ENCODE results near the gene PCDHGB6. TPM values are rescaled to one million over a fixed set of nuclear protein-coding genes. Genes with fewer than 3 reads are reported as not detected.
"Not testable (repeated sequence)": the region's sequence is repeated elsewhere in the genome, so short reads cannot be mapped to it uniquely, and the experiment has no call there.

Gene PCDHGB6
- polyA plus RNA-seq, 2 of the 4 experiments (the other 2 are of a cell fraction), result 0.09 to 0.21 TPM

GRCh38 chr5:141387557-141388311 is 20.1 kb upstream of the PCDHGB6 start, which contains the start of gene PCDHGB4:
PCDHGB4 (plus strand) TSS chr5:141387698; CDS start chr5:141387885, 187 bp downstream.
- H3K4me2 ChIP-seq, H3K4me1 ChIP-seq, FAIRE-seq, H3K27ac ChIP-seq, POLR2A ChIA-PET, H3K4me3 ChIP-seq: not testable (repeated sequence)
- WGBS (ENCODE audit: missing lambda C conversion rate), result 65% methylated on average over 23 of the region's 40 CpGs
- H3K9me3 ChIP-seq, result peaks cover 66% of the 10 kb centered on the region
- ATAC-seq, result peak; percentile 63 to 64
- peak; percentile 26 to 31; a peak in 2 of 5 replicates for TF ChIP-seq RAD21 (conservative IDR thresholded peaks at IDR 0.05 in 1 of 2, IDR thresholded peaks at IDR 0.05 in 1 of 2)
- TF ChIP-seq, protein P1, sequence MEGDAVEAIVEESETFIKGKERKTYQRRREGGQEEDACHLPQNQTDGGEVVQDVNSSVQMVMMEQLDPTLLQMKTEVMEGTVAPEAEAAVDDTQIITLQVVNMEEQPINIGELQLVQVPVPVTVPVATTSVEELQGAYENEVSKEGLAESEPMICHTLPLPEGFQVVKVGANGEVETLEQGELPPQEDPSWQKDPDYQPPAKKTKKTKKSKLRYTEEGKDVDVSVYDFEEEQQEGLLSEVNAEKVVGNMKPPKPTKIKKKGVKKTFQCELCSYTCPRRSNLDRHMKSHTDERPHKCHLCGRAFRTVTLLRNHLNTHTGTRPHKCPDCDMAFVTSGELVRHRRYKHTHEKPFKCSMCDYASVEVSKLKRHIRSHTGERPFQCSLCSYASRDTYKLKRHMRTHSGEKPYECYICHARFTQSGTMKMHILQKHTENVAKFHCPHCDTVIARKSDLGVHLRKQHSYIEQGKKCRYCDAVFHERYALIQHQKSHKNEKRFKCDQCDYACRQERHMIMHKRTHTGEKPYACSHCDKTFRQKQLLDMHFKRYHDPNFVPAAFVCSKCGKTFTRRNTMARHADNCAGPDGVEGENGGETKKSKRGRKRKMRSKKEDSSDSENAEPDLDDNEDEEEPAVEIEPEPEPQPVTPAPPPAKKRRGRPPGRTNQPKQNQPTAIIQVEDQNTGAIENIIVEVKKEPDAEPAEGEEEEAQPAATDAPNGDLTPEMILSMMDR (IDR thresholded peaks at IDR 0.05), result peak; percentile 13; the same call in 1 of the 3 replicates
- DNase-seq (ENCODE audit: low read depth in 1 of 2, low spot score in 1 of 2), result peak in 1 of 2 experiments; percentile 42
- CTCF ChIA-PET, result interaction anchor here (0.8 to 3.7 kb wide), 6 partner anchors 17 to 176 kb away, joined by 3 to 16 read pairs (median 3); partner anchors contain the start of genes PCDHGA2, PCDHGA5, PCDHGB3 and PCDHGC3

DNA sequence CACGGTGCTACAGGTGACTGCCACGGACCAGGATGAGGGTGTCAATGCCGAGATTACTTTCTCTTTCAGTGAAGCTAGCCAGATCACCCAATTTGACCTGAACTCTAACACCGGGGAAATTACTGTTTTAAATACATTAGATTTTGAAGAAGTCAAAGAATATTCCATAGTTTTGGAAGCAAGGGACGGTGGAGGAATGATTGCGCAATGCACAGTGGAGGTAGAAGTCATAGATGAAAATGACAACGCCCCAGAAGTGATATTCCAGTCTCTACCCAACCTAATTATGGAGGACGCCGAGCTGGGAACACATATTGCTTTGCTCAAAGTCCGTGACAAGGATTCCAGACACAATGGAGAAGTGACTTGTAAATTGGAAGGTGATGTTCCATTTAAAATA is 19.2 kb upstream of the PCDHGB6 start:
- Histone ChIP-seq H3K9me3 (peaks cover 70% of the 10 kb centered on the region), H3K4me1 (no peaks in the 10 kb centered on the region), H3K4me3 (no peak overlapping the region), H3K4me2 (no peak overlapping the region), H3K27ac (no peak overlapping the region)
- TF ChIP-seq RNF2 (IDR thresholded peaks at IDR 0.05; ENCODE audit: borderline replicate concordance, low read depth) (no peak), RFX5 (IDR thresholded peaks at IDR 0.05) (no peak), NPAS2 (CRISPR knock-in tag; IDR thresholded peaks at IDR 0.05; ENCODE audit: borderline replicate concordance) (no peak), ESRRA (IDR thresholded peaks at IDR 0.05; ENCODE audit: borderline replicate concordance, low read length) (no peak), KDM1A (IDR thresholded peaks at IDR 0.05; ENCODE audit: low read depth) (no peak), HOXA7 (CRISPR knock-in tag; IDR thresholded peaks at IDR 0.05) (no peak), CEBPB (IDR thresholded peaks at IDR 0.05) (peak; percentile 70 to 88; a peak in 3 of 4 replicates), RAD21 (conservative IDR thresholded peaks at IDR 0.05 in 1 of 2, IDR thresholded peaks at IDR 0.05 in 1 of 2) (no peak)
- TF ChIP-seq, protein P2, sequence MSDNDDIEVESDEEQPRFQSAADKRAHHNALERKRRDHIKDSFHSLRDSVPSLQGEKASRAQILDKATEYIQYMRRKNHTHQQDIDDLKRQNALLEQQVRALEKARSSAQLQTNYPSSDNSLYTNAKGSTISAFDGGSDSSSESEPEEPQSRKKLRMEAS (IDR thresholded peaks at IDR 0.05), result no peak
- DNase-seq (ENCODE audit: low read depth in 1 of 2, low spot score in 1 of 2), result no peak
- 62% methylated on average over 10 of the region's 10 CpGs for WGBS (ENCODE audit: missing lambda C conversion rate)
- CTCF ChIA-PET, result interaction anchor here (1.0 to 3.3 kb wide), 4 partner anchors 87 to 304 kb away, joined by 3 to 12 read pairs (median 4); partner anchors contain the start of gene PCDHGC3
- POLR2A ChIA-PET, result no interaction called here
- no peak for FAIRE-seq
- ATAC-seq, result no peak

DNA sequence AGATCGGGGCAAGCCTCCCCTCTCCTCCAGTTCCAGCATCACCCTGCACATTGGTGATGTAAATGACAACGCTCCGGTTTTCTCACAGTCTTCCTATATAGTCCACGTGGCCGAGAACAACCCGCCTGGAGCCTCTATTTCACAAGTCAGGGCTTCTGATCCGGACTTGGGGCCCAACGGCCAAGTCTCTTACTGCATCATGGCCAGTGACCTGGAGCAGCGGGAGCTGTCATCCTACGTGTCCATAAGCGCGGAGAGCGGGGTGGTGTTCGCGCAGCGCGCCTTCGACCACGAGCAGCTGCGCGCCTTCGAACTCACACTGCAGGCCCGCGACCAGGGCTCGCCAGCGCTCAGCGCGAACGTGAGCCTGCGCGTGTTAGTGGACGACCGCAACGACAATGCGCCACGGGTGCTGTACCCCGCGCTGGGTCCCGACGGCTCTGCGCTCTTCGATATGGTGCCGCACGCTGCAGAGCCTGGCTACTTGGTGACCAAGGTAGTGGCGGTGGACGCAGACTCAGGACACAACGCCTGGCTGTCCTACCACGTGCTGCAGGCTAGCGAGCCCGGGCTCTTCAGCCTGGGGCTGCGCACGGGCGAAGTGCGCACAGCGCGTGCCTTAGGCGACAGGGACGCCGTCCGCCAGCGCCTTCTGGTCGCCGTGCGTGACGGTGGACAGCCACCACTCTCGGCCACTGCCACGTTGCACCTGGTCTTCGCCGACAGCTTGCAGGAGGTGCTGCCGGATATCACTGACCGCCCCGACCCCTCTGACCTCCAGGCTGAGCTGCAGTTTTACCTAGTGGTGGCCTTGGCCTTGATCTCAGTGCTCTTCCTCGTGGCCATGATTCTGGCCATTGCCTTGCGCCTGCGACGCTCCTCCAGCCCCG is 18.4 kb upstream of the PCDHGB6 start:
- DNase-seq (ENCODE audit: low read depth in 1 of 2, low spot score in 1 of 2) (no peak), FAIRE-seq (no peak), ATAC-seq (no peak)
- 84% methylated on average over 69 of the region's 77 CpGs for WGBS (ENCODE audit: missing lambda C conversion rate)
- no peak for TF ChIP-seq TFCP2L1 (CRISPR knock-in tag; IDR thresholded peaks at IDR 0.05)
- no peak for TF ChIP-seq MYC (IDR thresholded peaks at IDR 0.05; ENCODE audit: borderline replicate concordance, low read length)
- TF ChIP-seq GATA3 (IDR thresholded peaks at IDR 0.05; ENCODE audit: borderline replicate concordance), result no peak
- TF ChIP-seq POLR2AphosphoS2 (conservative IDR thresholded peaks at IDR 0.05; ENCODE audit: low read length), result no peak
- TF ChIP-seq BCL3 (IDR thresholded peaks at IDR 0.05), result no peak
- no peak for TF ChIP-seq CEBPB (IDR thresholded peaks at IDR 0.05)
- H3K9me3 ChIP-seq, result peaks cover 72% of the 10 kb centered on the region
- ChIA-PET POLR2A (no interaction called here), CTCF (interaction anchor here (0.9 to 3.3 kb wide), 7 partner anchors 8 to 305 kb away, joined by 3 to 12 read pairs (median 6); partner anchors contain the start of genes PCDHGB1 and PCDHGC3)
- no peak overlapping the region for H3K4me2 ChIP-seq
- no peaks in the 10 kb centered on the region for H3K4me1 ChIP-seq
- no peak overlapping the region for H3K4me3 ChIP-seq
- H3K27ac ChIP-seq, result no peak overlapping the region

Measured in A549 (cell line).